Epithelial cell of proximal tubule (primary cell): ENCODE measurements around the gene KIRREL1. TPM values are rescaled to one million over a fixed set of nuclear protein-coding genes. Genes with fewer than 3 reads are reported as not detected.

ENCODE experiments used
- DNase-seq: peaks from one replicate; pipeline ENCODE4 v3.0.0-alpha.2; 2011; ENCODE audit warnings: low read depth
- H3K4me3 ChIP-seq: 2 replicates; pipeline ENCODE4 v1.5.1; 2011; ENCODE audit warnings: low read depth, mild to moderate bottlenecking, low read length
- CTCF ChIP-seq: conservative IDR thresholded peaks from 2 replicates; pipeline ENCODE4 v1.5.1; 2012; ENCODE audit warnings: low read depth, mild to moderate bottlenecking, low read length
- total RNA-seq: library from RNA; depleted of rRNA; stranded (reverse); fragments of >200 nt; gene quantifications from 2 replicates; pipeline ENCODE4 v1.2.3, GENCODE V29; 2015

Gene KIRREL1
- total RNA-seq, 1 donor from 2014 or later: 194 TPM

- TF ChIP-seq CTCF: no peak
- no peak for DNase-seq
- peak overlapping the region; percentile 18 for H3K4me3 ChIP-seq
These were observed 10.0 kb downstream of the KIRREL1 start for GRCh38 chr1:158003406-158003800.

DNA sequence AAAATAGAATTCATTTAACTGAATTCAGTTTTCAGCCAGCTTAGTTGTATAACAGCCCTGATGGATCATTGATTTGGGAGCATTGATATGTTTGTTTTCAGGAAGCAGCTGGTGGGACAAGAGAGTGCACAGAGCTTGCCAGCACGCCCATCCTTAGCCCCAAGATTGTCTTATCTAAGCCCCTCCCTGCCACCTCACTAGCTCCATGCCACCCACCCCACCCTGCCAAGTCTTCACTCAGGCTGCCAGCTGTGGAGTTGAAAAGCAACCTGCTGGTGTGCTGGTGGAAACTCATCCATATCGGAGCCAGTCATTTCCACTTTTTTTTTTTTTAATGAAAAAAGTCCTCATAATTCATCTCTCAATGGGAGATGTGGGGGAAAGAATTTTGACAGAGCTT is 11.8 kb downstream of the KIRREL1 start:
- TF ChIP-seq CTCF: no peak
- H3K4me3 ChIP-seq: no peak overlapping the region
- DNase-seq: no peak

DNA sequence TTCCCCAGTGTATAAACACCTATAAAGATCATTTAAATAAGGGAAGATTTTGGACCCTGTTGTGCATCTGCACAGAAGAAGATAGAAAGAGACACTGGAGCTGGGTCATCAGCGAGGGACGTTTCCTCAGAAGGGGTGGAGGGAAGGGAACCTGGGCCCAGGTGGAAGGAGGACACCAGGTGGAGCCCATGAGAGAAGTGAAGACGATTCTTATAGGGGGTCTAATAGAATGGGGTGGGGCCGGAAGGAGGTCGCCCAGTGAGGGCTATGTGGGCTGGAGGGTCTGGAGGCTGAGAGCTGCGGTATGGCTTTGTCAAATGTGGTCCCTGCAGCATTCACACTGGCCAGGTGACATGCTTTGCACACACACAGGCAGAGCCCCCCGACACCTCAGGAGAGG is 13.7 kb downstream of the KIRREL1 start:
- no peak for TF ChIP-seq CTCF
- H3K4me3 ChIP-seq: no peak overlapping the region
- no peak for DNase-seq

GRCh38 chr1:158007667-158008386 is 14.4 kb downstream of the KIRREL1 start:
- H3K4me3 ChIP-seq: no peak overlapping the region
- TF ChIP-seq CTCF: no peak
- no peak for DNase-seq

GRCh38 chr1:158008630-158009029 is 15.2 kb downstream of the KIRREL1 start:
- no peak for TF ChIP-seq CTCF
- no peak for DNase-seq
- no peak overlapping the region for H3K4me3 ChIP-seq

GRCh38 chr1:158011714-158012113 is 18.3 kb downstream of the KIRREL1 start:
- H3K4me3 ChIP-seq: no peak overlapping the region
- DNase-seq: no peak
- TF ChIP-seq CTCF: no peak
